Stimulated activated CD8-positive, alpha-beta memory T cell treated with anti-CD3 and anti-CD28 coated beads, Interleukin-7, amount 100 ng/mL, for 1 hour (primary cell): Measurements from ENCODE around the gene BRF1.
"Not testable (repeated sequence)": the region's sequence is repeated elsewhere in the genome, so short reads cannot be mapped to it uniquely, and the experiment has no call there.

Experiments
- DNase-seq, 2 donors: peaks; one replicate each; pipeline ENCODE4 v3.0.0-alpha.2; 2020; ENCODE audit warnings: low read depth in 2 of 2

The BRF1 gene

GRCh38 chr14:105315211-105315721, 14.5 kb upstream of the BRF1 start:
- no peak for DNase-seq

GRCh38 chr14:105314287-105315200, 13.7 kb upstream of the BRF1 start, which contains the start of gene PACS2:
PACS2 (plus strand) TSS chr14:105314748; CDS start chr14:105314919, 171 bp downstream.
- DNase-seq: peak; percentile 51 to 56

GRCh38 chr14:105313381-105314286, 12.8 kb upstream of the BRF1 start:
- DNase-seq: no peak

GRCh38 chr14:105312973-105313372, 12.2 kb upstream of the BRF1 start:
- DNase-seq: no peak

GRCh38 chr14:105311838-105312237, 11.0 kb upstream of the BRF1 start:
- DNase-seq: no peak

GRCh38 chr14:105309371-105309770, 8.6 kb upstream of the BRF1 start:
- DNase-seq: no peak

GRCh38 chr14:105307052-105307727, 6.4 kb upstream of the BRF1 start:
- DNase-seq: no peak

- no peak for DNase-seq
Observed at GRCh38 chr14:105305791-105306190, 5.0 kb upstream of the BRF1 start.

GRCh38 chr14:105305345-105305744, 4.5 kb upstream of the BRF1 start:
- DNase-seq: no peak

- no peak for DNase-seq
Observed at GRCh38 chr14:105304565-105304964, 3.8 kb upstream of the BRF1 start.

GRCh38 chr14:105303949-105304348, 3.1 kb upstream of the BRF1 start:
- DNase-seq: no peak

GRCh38 chr14:105301915-105302249, 1.1 kb upstream of the BRF1 start:
- DNase-seq: not testable (repeated sequence)

- DNase-seq: peak; percentile 99
Observed at GRCh38 chr14:105301103-105301914, 508 bp upstream of the BRF1 start.

GRCh38 chr14:105299654-105300541, 903 bp downstream of the BRF1 start:
- DNase-seq: no peak

GRCh38 chr14:105297311-105297710, 3.5 kb downstream of the BRF1 start:
- not testable (repeated sequence) for DNase-seq

- DNase-seq: no peak
Observed at GRCh38 chr14:105294142-105294597, 6.6 kb downstream of the BRF1 start.

- DNase-seq: no peak
Observed at GRCh38 chr14:105292826-105293711, 7.7 kb downstream of the BRF1 start.

- no peak for DNase-seq
Observed at GRCh38 chr14:105290621-105291346, 10.0 kb downstream of the BRF1 start.
